ENCODE results near the gene INSR.
"Not testable (repeated sequence)": the region's sequence is repeated elsewhere in the genome, so short reads cannot be mapped to it uniquely, and the experiment has no call there.

INSR gene

DNA sequence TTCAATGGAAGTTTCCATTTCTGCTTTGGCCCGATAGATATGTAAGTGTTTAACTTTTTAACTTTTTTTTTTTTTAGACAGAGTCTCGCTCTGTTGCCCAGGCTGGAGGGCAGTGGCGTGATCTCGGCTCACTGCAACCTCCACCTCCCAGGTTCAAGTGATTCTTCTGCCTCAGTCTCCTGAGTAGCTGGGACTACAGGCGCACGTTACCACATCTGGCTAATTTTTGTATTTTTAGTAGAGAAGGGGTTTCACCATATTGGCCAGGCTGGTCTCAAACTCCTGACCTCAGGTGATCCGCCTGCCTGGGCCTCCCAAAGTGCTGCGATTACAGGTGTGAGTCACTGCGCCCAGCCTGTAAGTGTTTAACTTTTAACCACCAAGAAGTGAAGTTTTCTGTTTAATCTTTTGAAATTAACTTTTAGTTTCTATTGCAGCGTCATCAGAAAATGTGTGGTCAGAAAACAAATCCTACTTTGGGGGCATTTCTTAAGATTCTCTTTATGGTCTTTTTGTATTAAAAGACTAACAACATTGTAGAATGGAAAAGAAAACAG, 147.0 kb downstream of the INSR start:
- not testable (repeated sequence) for H3K18ac ChIP-seq (ENCODE audit: low read length); H2AK5ac ChIP-seq (ENCODE audit: low read length); H3K23ac ChIP-seq (ENCODE audit: low read length); H3K4me3 ChIP-seq (ENCODE audit: low read depth, low read length); H3K27me3 ChIP-seq (ENCODE audit: insufficient read depth, low read length); H2AFZ ChIP-seq (ENCODE audit: insufficient read depth, low read length, poor library complexity); H3K9me3 ChIP-seq (ENCODE audit: insufficient read depth, low read depth, low read length); H3K79me1 ChIP-seq (ENCODE audit: low read length); H3K14ac ChIP-seq (ENCODE audit: low read length); H4K12ac ChIP-seq (ENCODE audit: low read depth, low read length); H2BK12ac ChIP-seq (ENCODE audit: low read length); H4K8ac ChIP-seq (ENCODE audit: low read depth, low read length); DNase-seq; H3K27ac ChIP-seq (ENCODE audit: low read depth, low read length); H4K91ac ChIP-seq (ENCODE audit: low read depth, low read length); H3K4me2 ChIP-seq (ENCODE audit: low read length); H3K4ac ChIP-seq (ENCODE audit: low read depth, low read length); H3K79me2 ChIP-seq (ENCODE audit: control insufficient read depth, insufficient read depth, low read length, poor library complexity); H3K36me3 ChIP-seq (ENCODE audit: control insufficient read depth in 1 of 2, insufficient read depth in 2 of 2, low read length in 2 of 2); H2BK5ac ChIP-seq (ENCODE audit: low read depth, low read length, poor library complexity); H2BK120ac ChIP-seq (ENCODE audit: insufficient read depth, low read length, poor library complexity); H3K4me1 ChIP-seq (ENCODE audit: control insufficient read depth in 1 of 2, insufficient read depth in 2 of 2, low read length in 2 of 2); H3K9ac ChIP-seq (ENCODE audit: low read length)
- no CpG with 5 or more reads among the region's 10 CpGs for WGBS (ENCODE audit: extremely low coverage, insufficient coverage, insufficient read length)

DNA sequence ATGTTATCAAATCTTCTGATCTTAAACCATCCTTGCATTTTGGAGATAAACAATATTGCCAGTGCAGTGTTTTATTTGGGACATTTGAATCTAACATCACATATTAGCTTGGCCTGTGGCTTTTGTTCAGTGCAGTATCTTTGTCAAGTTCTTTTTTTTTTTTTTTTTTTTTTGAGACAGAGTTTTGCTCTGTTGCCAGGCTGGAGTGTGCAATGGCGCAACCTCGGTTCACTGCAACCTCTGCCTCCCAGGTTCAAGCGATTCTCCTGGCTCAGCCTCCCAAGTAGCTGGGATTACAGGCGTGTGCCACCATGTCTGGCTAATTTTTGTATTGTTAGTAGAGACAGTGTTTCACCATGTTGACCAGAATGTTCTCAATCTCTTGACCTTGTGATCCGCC, 148.1 kb downstream of the INSR start:
- not testable (repeated sequence) for H3K4me1 ChIP-seq (ENCODE audit: control insufficient read depth in 1 of 2, insufficient read depth in 2 of 2, low read length in 2 of 2); H3K4me3 ChIP-seq (ENCODE audit: low read depth, low read length); H3K79me2 ChIP-seq (ENCODE audit: control insufficient read depth, insufficient read depth, low read length, poor library complexity); H4K12ac ChIP-seq (ENCODE audit: low read depth, low read length); H2BK5ac ChIP-seq (ENCODE audit: low read depth, low read length, poor library complexity); H3K23ac ChIP-seq (ENCODE audit: low read length); H4K8ac ChIP-seq (ENCODE audit: low read depth, low read length); H3K14ac ChIP-seq (ENCODE audit: low read length); H3K27me3 ChIP-seq (ENCODE audit: insufficient read depth, low read length); H3K4me2 ChIP-seq (ENCODE audit: low read length); H2AK5ac ChIP-seq (ENCODE audit: low read length); H2BK120ac ChIP-seq (ENCODE audit: insufficient read depth, low read length, poor library complexity); H3K4ac ChIP-seq (ENCODE audit: low read depth, low read length); H4K91ac ChIP-seq (ENCODE audit: low read depth, low read length); H3K9me3 ChIP-seq (ENCODE audit: insufficient read depth, low read depth, low read length); H3K27ac ChIP-seq (ENCODE audit: low read depth, low read length); DNase-seq; H2AFZ ChIP-seq (ENCODE audit: insufficient read depth, low read length, poor library complexity); H3K9ac ChIP-seq (ENCODE audit: low read length); H2BK12ac ChIP-seq (ENCODE audit: low read length); H3K79me1 ChIP-seq (ENCODE audit: low read length); H3K18ac ChIP-seq (ENCODE audit: low read length)
- H3K36me3 ChIP-seq (ENCODE audit: control insufficient read depth in 1 of 2, insufficient read depth in 2 of 2, low read length in 2 of 2): peaks cover 9 to 11% of the 10 kb centered on the region in 2 experiments
- WGBS (ENCODE audit: extremely low coverage, insufficient coverage, insufficient read length): no CpG with 5 or more reads among the region's 5 CpGs

DNA sequence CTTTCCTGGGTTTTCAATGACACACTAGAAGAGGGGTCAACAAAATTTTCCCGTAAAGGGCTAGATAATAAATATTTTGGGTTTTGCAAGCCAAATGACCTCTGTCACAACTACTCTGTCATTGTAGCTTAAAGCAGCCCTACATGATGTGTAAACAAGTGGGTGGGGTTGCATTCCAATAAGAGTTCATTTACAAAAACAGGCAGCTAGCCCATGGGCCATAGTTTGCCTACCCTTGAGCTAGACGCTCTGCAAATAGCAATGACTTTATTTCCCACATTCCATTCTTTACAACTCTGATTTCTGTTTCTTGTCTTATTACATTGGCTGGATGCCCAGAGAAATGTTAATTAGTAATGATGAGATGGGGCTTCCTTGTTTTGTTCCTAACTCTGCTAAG, 148.7 kb downstream of the INSR start:
- H3K9ac ChIP-seq (ENCODE audit: low read length): no peak overlapping the region
- no peak overlapping the region for H3K4ac ChIP-seq (ENCODE audit: low read depth, low read length)
- H3K14ac ChIP-seq (ENCODE audit: low read length): no peak overlapping the region
- H3K4me2 ChIP-seq (ENCODE audit: low read length): no peak overlapping the region
- peaks cover 9 to 11% of the 10 kb centered on the region in 2 experiments for H3K36me3 ChIP-seq (ENCODE audit: control insufficient read depth in 1 of 2, insufficient read depth in 2 of 2, low read length in 2 of 2)
- no peak overlapping the region for H3K4me3 ChIP-seq (ENCODE audit: low read depth, low read length)
- no peak overlapping the region for H3K27ac ChIP-seq (ENCODE audit: low read depth, low read length)
- H4K12ac ChIP-seq (ENCODE audit: low read depth, low read length): no peak overlapping the region
- H2BK120ac ChIP-seq (ENCODE audit: insufficient read depth, low read length, poor library complexity): no peak overlapping the region
- H3K27me3 ChIP-seq (ENCODE audit: insufficient read depth, low read length): no peaks in the 10 kb centered on the region
- no peak for DNase-seq
- no peak overlapping the region for H3K18ac ChIP-seq (ENCODE audit: low read length)
- H2BK12ac ChIP-seq (ENCODE audit: low read length): no peak overlapping the region
- no peak overlapping the region for H3K23ac ChIP-seq (ENCODE audit: low read length)
- H4K8ac ChIP-seq (ENCODE audit: low read depth, low read length): no peak overlapping the region
- H3K79me2 ChIP-seq (ENCODE audit: control insufficient read depth, insufficient read depth, low read length, poor library complexity): no peaks in the 10 kb centered on the region
- H3K9me3 ChIP-seq (ENCODE audit: insufficient read depth, low read depth, low read length): peaks cover 4% of the 10 kb centered on the region
- WGBS (ENCODE audit: extremely low coverage, insufficient coverage, insufficient read length): no CpG with 5 or more reads among the region's 2 CpGs
- no peaks in the 10 kb centered on the region for H3K4me1 ChIP-seq (ENCODE audit: control insufficient read depth in 1 of 2, insufficient read depth in 2 of 2, low read length in 2 of 2)
- H2AFZ ChIP-seq (ENCODE audit: insufficient read depth, low read length, poor library complexity): no peak overlapping the region
- H4K91ac ChIP-seq (ENCODE audit: low read depth, low read length): no peak overlapping the region
- no peak overlapping the region for H2AK5ac ChIP-seq (ENCODE audit: low read length)
- H3K79me1 ChIP-seq (ENCODE audit: low read length): no peaks in the 10 kb centered on the region
- H2BK5ac ChIP-seq (ENCODE audit: low read depth, low read length, poor library complexity): no peak overlapping the region

DNA sequence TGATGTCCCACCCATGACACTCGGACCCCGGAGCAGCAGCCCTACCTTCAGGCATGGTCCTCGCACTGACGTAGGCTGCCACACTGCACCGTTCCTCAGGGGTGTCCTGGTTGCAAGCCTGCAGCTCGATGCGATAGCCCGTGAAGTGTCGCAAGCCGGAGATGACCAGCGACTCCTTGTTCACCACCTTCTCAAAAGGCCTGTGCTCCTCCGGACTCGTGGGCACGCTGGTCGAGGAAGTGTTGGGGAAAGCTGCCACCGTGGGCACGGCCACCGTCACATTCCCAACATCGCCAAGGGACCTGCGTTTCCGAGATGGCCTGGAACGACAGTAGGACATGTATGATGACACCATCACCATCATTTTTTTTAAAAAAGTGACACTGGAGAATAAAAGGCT, 151.4 kb downstream of the INSR start:
- no peak for DNase-seq
- no peak overlapping the region for H3K9ac ChIP-seq (ENCODE audit: low read length)
- H4K91ac ChIP-seq (ENCODE audit: low read depth, low read length): no peak overlapping the region
- WGBS (ENCODE audit: extremely low coverage, insufficient coverage, insufficient read length): no CpG with 5 or more reads among the region's 22 CpGs
- H3K27ac ChIP-seq (ENCODE audit: low read depth, low read length): no peak overlapping the region
- peaks cover 9% of the 10 kb centered on the region in 2 experiments for H3K36me3 ChIP-seq (ENCODE audit: control insufficient read depth in 1 of 2, insufficient read depth in 2 of 2, low read length in 2 of 2)
- no peak overlapping the region for H3K4ac ChIP-seq (ENCODE audit: low read depth, low read length)
- H2BK12ac ChIP-seq (ENCODE audit: low read length): no peak overlapping the region
- no peak overlapping the region for H3K18ac ChIP-seq (ENCODE audit: low read length)
- H3K79me1 ChIP-seq (ENCODE audit: low read length): no peaks in the 10 kb centered on the region
- H2BK120ac ChIP-seq (ENCODE audit: insufficient read depth, low read length, poor library complexity): no peak overlapping the region
- no peak overlapping the region for H3K4me2 ChIP-seq (ENCODE audit: low read length)
- H3K79me2 ChIP-seq (ENCODE audit: control insufficient read depth, insufficient read depth, low read length, poor library complexity): no peaks in the 10 kb centered on the region
- no peak overlapping the region for H3K14ac ChIP-seq (ENCODE audit: low read length)
- H3K4me3 ChIP-seq (ENCODE audit: low read depth, low read length): peak overlapping the region; percentile 25
- H3K27me3 ChIP-seq (ENCODE audit: insufficient read depth, low read length): no peaks in the 10 kb centered on the region
- no peak overlapping the region for H4K12ac ChIP-seq (ENCODE audit: low read depth, low read length)
- no peak overlapping the region for H2AK5ac ChIP-seq (ENCODE audit: low read length)
- no peak overlapping the region for H4K8ac ChIP-seq (ENCODE audit: low read depth, low read length)
- H2BK5ac ChIP-seq (ENCODE audit: low read depth, low read length, poor library complexity): no peak overlapping the region
- no peak overlapping the region for H3K23ac ChIP-seq (ENCODE audit: low read length)
- H2AFZ ChIP-seq (ENCODE audit: insufficient read depth, low read length, poor library complexity): no peak overlapping the region
- peaks cover 4% of the 10 kb centered on the region for H3K9me3 ChIP-seq (ENCODE audit: insufficient read depth, low read depth, low read length)
- H3K4me1 ChIP-seq (ENCODE audit: control insufficient read depth in 1 of 2, insufficient read depth in 2 of 2, low read length in 2 of 2): no peaks in the 10 kb centered on the region

Data from trophoblast cell (in vitro differentiated cells and primary cell).